HCT116 (cell line): ENCODE data around the gene ARSI. TPM values are rescaled to one million over a fixed set of nuclear protein-coding genes. Genes with fewer than 3 reads are reported as not detected.

Source experiments
- ATAC-seq: fragments of 200-7000 bp; cut with Tn5 transposase; 2 replicates; pipeline ENCODE4 v1.9.1; 2020; ENCODE audit warnings: mild to moderate bottlenecking, moderate library complexity
- BruUV-seq: library from RNA; stranded (reverse); fragments of 400-500 nt; replicated peaks from 2 replicates; lab custom pipeline; 2021; lab: Mats Ljungman, UMichigan
- CTCF ChIA-PET: fragments of 300-600 bp; sonication (Branson Sonifier 250); formaldehyde crosslinking; loops from one replicate; lab custom pipeline; 2021; ENCODE audit warnings: antibody characterized with exemption; lab: Charles Lee
- POLR2A ChIA-PET: fragments of 300-600, 350-600 bp; sonication (Branson Sonifier 250); formaldehyde crosslinking; loops from one replicate; lab custom pipeline; 2021; ENCODE audit warnings: antibody characterized with exemption; lab: Charles Lee
- RAD21 ChIA-PET, 2 experiments: fragments of 300-600 bp; sonication (Branson Sonifier 250); formaldehyde crosslinking; loops; one replicate each; lab custom pipeline; 2023; ENCODE audit warnings: low total read pairs in 2 of 2; ENCODE audit not compliant: uncharacterized antibody in 2 of 2, unreplicated experiment in 2 of 2, low non-redundant PET in 1 of 2; lab: Charles Lee
- DNase-seq: peaks from one replicate; pipeline ENCODE4 v3.0.0-alpha.2; 2010; ENCODE audit warnings: low read depth, low spot score
- H2AFZ ChIP-seq: fragments of 200-600 bp; shearing (Covaris generic), sonication (generic); 2 replicates; pipeline ENCODE4 v1.6.1; 2017; ENCODE audit warnings: low read depth, mixed run types, mixed read lengths, antibody characterized with exemption, low read length; ENCODE audit not compliant: poor library complexity, severe bottlenecking
- H3K27ac ChIP-seq: 2 replicates; pipeline ENCODE4 v1.5.1; 2012; ENCODE audit warnings: low read depth, low read length
- H3K27me3 ChIP-seq: fragments of 200-600 bp; sonication (generic); 2 replicates; pipeline ENCODE4 v1.6.1; 2016; ENCODE audit warnings: mixed run types, low read length, mixed read lengths; ENCODE audit not compliant: insufficient read depth
- H3K36me3 ChIP-seq, 2 experiments: fragments of 200-500 bp in 1 of 2; fragments of 200-600 bp in 1 of 2; sonication (Bioruptor generic) in 1 of 2; sonication (generic) in 1 of 2; 2 replicates each; pipeline versions ENCODE4 v1.5.1 to v1.6.1; 2014 to 2016; ENCODE audit warnings: low read length in 2 of 2, inconsistent platforms in 1 of 2, mixed read lengths in 1 of 2, mixed run types in 1 of 2; ENCODE audit not compliant: insufficient read depth in 2 of 2, control insufficient read depth in 1 of 2
- H3K4me1 ChIP-seq, 2 experiments: fragments of 200-600 bp in 1 of 2; sonication (generic) in 1 of 2; 2 replicates each; pipeline versions ENCODE4 v1.5.1 to v1.6.1; 2012 to 2017; ENCODE audit warnings: low read length in 2 of 2, inconsistent platforms in 1 of 2, mild to moderate bottlenecking in 1 of 2, mixed read lengths in 1 of 2, mixed run types in 1 of 2, moderate library complexity in 1 of 2; ENCODE audit not compliant: insufficient read depth in 2 of 2, control insufficient read depth in 1 of 2
- H3K4me2 ChIP-seq: fragments of 200-600 bp; sonication (generic); 2 replicates; pipeline ENCODE4 v1.6.1; 2017; ENCODE audit warnings: mixed run types, low read length, mixed read lengths
- H3K4me3 ChIP-seq, 2 experiments: fragments of 200-600 bp in 1 of 2; sonication (generic) in 1 of 2; replicated peaks in 1 of 2; 2 replicates each; pipeline ENCODE4 v1.5.1; 2011 to 2016; ENCODE audit warnings: low read length in 2 of 2, control low read depth in 1 of 2, low read depth in 1 of 2, mild to moderate bottlenecking in 1 of 2, mixed read lengths in 1 of 2, mixed run types in 1 of 2
- H3K79me2 ChIP-seq: fragments of 200-600 bp; sonication (generic); 2 replicates; pipeline ENCODE4 v1.6.1; 2017; ENCODE audit warnings: mild to moderate bottlenecking, mixed run types, low read length, moderate library complexity, mixed read lengths; ENCODE audit not compliant: insufficient read depth
- H3K9ac ChIP-seq: fragments of 200-600 bp; sonication (generic); 2 replicates; pipeline ENCODE4 v1.6.1; 2016; ENCODE audit warnings: low read length, mixed read lengths
- H3K9me2 ChIP-seq: fragments of 200-600 bp; sonication (generic), shearing (Covaris generic); 2 replicates; pipeline ENCODE4 v1.6.1; 2017; ENCODE audit warnings: mixed run types, mild to moderate bottlenecking, moderate library complexity; ENCODE audit not compliant: insufficient read depth
- H3K9me3 ChIP-seq, 2 experiments: fragments of 200-500 bp in 1 of 2; fragments of 200-600 bp in 1 of 2; sonication (Bioruptor generic) in 1 of 2; sonication (generic) in 1 of 2; 2 replicates each; pipeline ENCODE4 v1.6.1; 2014 to 2017; ENCODE audit warnings: low read length in 2 of 2, mixed read lengths in 2 of 2, inconsistent platforms in 1 of 2, low read depth in 1 of 2, mild to moderate bottlenecking in 1 of 2, mixed run types in 1 of 2, moderate library complexity in 1 of 2; ENCODE audit not compliant: control insufficient read depth in 1 of 2, insufficient read depth in 1 of 2
- H4K20me1 ChIP-seq: fragments of 200-600 bp; sonication (generic), shearing (Covaris generic); 2 replicates; pipeline ENCODE4 v1.6.1; 2017; ENCODE audit warnings: mixed run types, mild to moderate bottlenecking, moderate library complexity; ENCODE audit not compliant: insufficient read depth
- ATF3 ChIP-seq: IDR thresholded peaks from 2 replicates; pipeline ENCODE4 v1.6.1; 2012
- CBX3 ChIP-seq: IDR thresholded peaks from 2 replicates; pipeline ENCODE4 v1.6.1; 2012; ENCODE audit warnings: low read depth
- EGR1 ChIP-seq: IDR thresholded peaks from 2 replicates; pipeline ENCODE4 v1.6.1; 2012; ENCODE audit warnings: low read depth
- ELF1 ChIP-seq: IDR thresholded peaks from 2 replicates; pipeline ENCODE4 v1.6.1; 2012; ENCODE audit warnings: low read depth, borderline replicate concordance
- JUND ChIP-seq: IDR thresholded peaks from 2 replicates; pipeline ENCODE4 v1.6.1; 2012
- MAX ChIP-seq: IDR thresholded peaks from 2 replicates; pipeline ENCODE4 v1.6.1; 2012
- POLR2A ChIP-seq: IDR thresholded peaks from 2 replicates; pipeline ENCODE4 v1.7.0; 2011; ENCODE audit warnings: borderline replicate concordance; ENCODE audit not compliant: insufficient read depth, insufficient read length; ENCODE audit errors: extremely low read depth
- SIN3A ChIP-seq: IDR thresholded peaks from 2 replicates; pipeline ENCODE4 v1.6.1; 2012; ENCODE audit warnings: low read depth
- SP1 ChIP-seq: IDR thresholded peaks from 2 replicates; pipeline ENCODE4 v1.6.1; 2012; ENCODE audit warnings: low read depth
- YY1 ChIP-seq: IDR thresholded peaks from 2 replicates; pipeline ENCODE4 v1.6.1; 2011; ENCODE audit warnings: low read length, low read depth, moderate library complexity, mild to moderate bottlenecking; ENCODE audit not compliant: insufficient replicate concordance; ENCODE audit errors: extremely low read depth
- intact Hi-C: fragments of 100-400 bp; cut with micrococcal nuclease; formaldehyde crosslinking; loops from 2 replicates; pipeline ENCODE4 v1.10.0; 2022
- total RNA-seq: library from RNA; stranded (reverse); gene quantifications from one replicate; pipeline ENCODE4 v1.2.1, GENCODE V29; 2021; ENCODE audit not compliant: unreplicated experiment

The ARSI gene
- total RNA-seq, 1 experiment from 2014 or later, result 0.07 TPM

DNA sequence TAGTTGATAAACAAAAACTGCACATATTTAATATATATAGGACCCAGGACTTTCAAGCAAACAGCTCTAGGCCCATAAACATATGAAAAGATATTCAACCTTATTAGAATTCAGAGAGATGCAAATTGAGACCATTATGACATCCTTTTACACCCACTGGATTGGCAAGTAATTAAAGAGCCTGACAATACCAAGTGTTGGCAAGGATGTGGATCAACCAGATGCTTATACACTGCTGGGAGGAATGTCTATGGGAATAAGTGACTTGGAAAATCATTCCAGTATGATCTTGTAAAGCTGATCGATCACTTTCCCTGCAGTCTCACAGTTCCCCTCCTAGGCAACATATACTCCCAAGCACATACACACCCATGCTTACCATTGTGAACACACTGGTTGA is 39.3 kb upstream of the ARSI start:
- ATAC-seq (no peak), DNase-seq (no peak)
- no peak overlapping the region for H3K27ac ChIP-seq
- no peak overlapping the region for H3K9ac ChIP-seq
- no peak for TF ChIP-seq ATF3
- TF ChIP-seq EGR1, result no peak
- TF ChIP-seq CBX3, result no peak
- TF ChIP-seq SP1, result no peak
- no peak for TF ChIP-seq YY1
- no peak for TF ChIP-seq MAX
- no peak for TF ChIP-seq POLR2A
- no peak for TF ChIP-seq JUND
- H3K79me2 ChIP-seq, result no peaks in the 10 kb centered on the region
- RAD21 ChIA-PET, result no interaction called here
- CTCF ChIA-PET, result no interaction called here
- H4K20me1 ChIP-seq, result no peaks in the 10 kb centered on the region
- no TSS peak for BruUV-seq
- no peak overlapping the region for H3K4me3 ChIP-seq
- H3K27me3 ChIP-seq, result no peaks in the 10 kb centered on the region
- no peaks in the 10 kb centered on the region for H3K4me1 ChIP-seq
- POLR2A ChIA-PET, result no interaction called here
- no peak overlapping the region for H3K4me2 ChIP-seq
- H2AFZ ChIP-seq, result no peak overlapping the region
- no peaks in the 10 kb centered on the region for H3K9me2 ChIP-seq
- no peaks in the 10 kb centered on the region for H3K36me3 ChIP-seq
- intact Hi-C loops, result no loop called here
- no peaks in the 10 kb centered on the region for H3K9me3 ChIP-seq

DNA sequence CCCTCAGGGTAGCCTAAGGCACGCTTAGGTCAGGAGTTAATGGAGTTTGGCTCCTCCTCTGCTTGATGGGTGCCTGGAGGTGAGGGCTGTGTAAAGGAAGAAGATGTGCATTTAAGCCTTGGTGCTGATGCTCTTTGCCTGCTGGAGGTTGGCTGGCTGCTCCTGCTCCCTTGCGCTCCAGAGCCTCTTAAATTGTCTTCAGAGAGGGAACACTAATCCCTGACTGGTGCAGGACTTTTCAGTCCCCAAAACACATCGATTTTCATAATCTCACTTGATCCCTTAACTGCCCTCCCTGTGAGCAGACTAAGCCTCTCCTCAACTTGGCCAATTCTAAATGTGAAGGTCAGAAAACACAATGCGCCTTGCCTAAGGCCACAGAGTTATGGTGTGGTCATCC is 38.6 kb upstream of the ARSI start:
- H3K27ac ChIP-seq, result no peak overlapping the region
- no peak overlapping the region for H3K4me2 ChIP-seq
- H3K36me3 ChIP-seq, result no peaks in the 10 kb centered on the region
- H4K20me1 ChIP-seq, result no peaks in the 10 kb centered on the region
- H3K4me1 ChIP-seq, result no peaks in the 10 kb centered on the region
- POLR2A ChIA-PET, result no interaction called here
- H3K9me2 ChIP-seq, result no peaks in the 10 kb centered on the region
- H3K27me3 ChIP-seq, result no peaks in the 10 kb centered on the region
- no peak overlapping the region for H3K4me3 ChIP-seq
- H2AFZ ChIP-seq, result no peak overlapping the region
- ATAC-seq (no peak), DNase-seq (no peak)
- intact Hi-C loops, result no loop called here
- CTCF ChIA-PET, result no interaction called here
- RAD21 ChIA-PET, result no interaction called here
- H3K79me2 ChIP-seq, result no peaks in the 10 kb centered on the region
- TF ChIP-seq SIN3A (no peak), ELF1 (no peak)
- no TSS peak for BruUV-seq
- no peaks in the 10 kb centered on the region for H3K9me3 ChIP-seq
- no peak overlapping the region for H3K9ac ChIP-seq
